ENCODE data around the gene ATP6V0C. TPM values are rescaled to one million over a fixed set of nuclear protein-coding genes. Genes with fewer than 3 reads are reported as not detected.
"Not testable (repeated sequence)": the region's sequence is repeated elsewhere in the genome, so short reads cannot be mapped to it uniquely, and the experiment has no call there.

Gene ATP6V0C
- total RNA-seq, 1 experiment from 2014 or later, result 176 TPM

DNA sequence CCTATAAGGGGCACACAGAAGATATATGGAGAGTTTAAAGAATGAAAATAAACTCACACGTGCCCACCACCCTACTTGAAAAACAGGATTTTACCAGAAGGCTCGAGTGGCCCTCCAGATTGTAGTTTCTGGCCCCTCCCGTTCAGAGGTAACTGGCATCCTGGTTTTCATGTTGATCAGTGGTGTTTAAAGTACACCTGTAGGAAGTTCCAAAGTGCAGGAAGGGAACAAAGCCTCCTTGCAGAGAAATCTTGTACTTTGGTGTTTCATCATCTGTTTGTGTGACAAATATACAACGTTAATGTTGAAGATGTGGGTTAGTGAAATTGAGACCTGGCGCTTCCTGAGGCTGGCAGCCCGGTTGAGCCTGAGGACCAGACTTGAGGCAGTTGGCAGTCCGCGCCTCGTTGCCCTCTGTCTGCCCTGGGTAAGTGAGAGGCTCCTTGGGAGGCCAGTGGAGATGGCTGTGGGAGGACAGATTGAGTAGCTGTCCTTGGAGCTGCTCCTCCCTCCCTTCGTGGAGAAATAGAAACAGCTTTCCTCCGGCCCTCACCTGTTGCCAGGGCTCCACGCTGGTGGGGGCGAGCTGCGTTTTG, 36.6 kb downstream of the ATP6V0C start:
- not testable (repeated sequence) for H3T11ph ChIP-seq (ENCODE audit: low read length); H3K4me3 Mint-ChIP-seq; H3K4ac ChIP-seq (ENCODE audit: low read depth, low read length); H3K9me3 ChIP-seq (ENCODE audit: control insufficient read depth, low read depth, low read length); H3K4me2 ChIP-seq (ENCODE audit: insufficient read depth, insufficient read length, low read length); H2BK12ac ChIP-seq (ENCODE audit: insufficient read length, low read depth, low read length); H3K18ac ChIP-seq (ENCODE audit: insufficient read length, low read depth, low read length); H3K27ac ChIP-seq (ENCODE audit: insufficient read length, low read depth, low read length); H4K20me1 ChIP-seq (ENCODE audit: control insufficient read depth, insufficient read depth, insufficient read length); H3K27me3 ChIP-seq (ENCODE audit: insufficient read depth, low read length); H3K9me3 Mint-ChIP-seq; H3K79me2 ChIP-seq (ENCODE audit: insufficient read depth, low read length); DNase-seq; H2BK20ac ChIP-seq (ENCODE audit: low read depth, low read length, poor library complexity, severe bottlenecking); H3K27me3 Mint-ChIP-seq (ENCODE audit: low read depth); H4K5ac ChIP-seq (ENCODE audit: insufficient read length, low read depth, low read length); H3K23ac ChIP-seq (ENCODE audit: insufficient read length, low read depth, low read length); H2AFZ ChIP-seq (ENCODE audit: low read length); H2BK15ac ChIP-seq (ENCODE audit: low read depth, low read length); H2BK5ac ChIP-seq (ENCODE audit: insufficient read length, low read length); H4K8ac ChIP-seq (replicated peaks; ENCODE audit: insufficient read length, low read depth, low read length); H3K36me3 Mint-ChIP-seq (ENCODE audit: insufficient read depth in 1 of 3, low read depth in 3 of 3); H3K4me1 Mint-ChIP-seq; H3K14ac ChIP-seq (ENCODE audit: insufficient read depth, low read length); H2BK120ac ChIP-seq (ENCODE audit: low read depth, low read length, poor library complexity, severe bottlenecking); H3K9ac ChIP-seq (ENCODE audit: extremely low read depth, insufficient read length, low read length); H4K91ac ChIP-seq (ENCODE audit: insufficient read length, low read depth, low read length); H3K56ac ChIP-seq (ENCODE audit: insufficient read length, low read depth, low read length); H3K27ac Mint-ChIP-seq; H2AK5ac ChIP-seq (ENCODE audit: insufficient read length, low read length); H3K79me1 ChIP-seq (ENCODE audit: insufficient read depth, low read depth, low read length, poor library complexity, severe bottlenecking); H3K4me1 ChIP-seq (ENCODE audit: insufficient read depth, low read length); H3K23me2 ChIP-seq (ENCODE audit: insufficient read length, low read depth, low read length, poor library complexity, severe bottlenecking)
- no CpG with 5 or more reads among the region's 14 CpGs for WGBS (ENCODE audit: extremely low coverage, insufficient read length, low lambda C conversion rate)
